Tibial nerve (tissue), 4 donors: Measurements from ENCODE around the gene C13orf46. TPM values are rescaled to one million over a fixed set of nuclear protein-coding genes. Genes with fewer than 3 reads are reported as not detected.

Experiments
- DNase-seq, 2 donors: peaks; one replicate each; pipeline ENCODE4 v3.0.0-alpha.2; 2019; ENCODE audit warnings: low spot score in 2 of 2
- H3K27ac ChIP-seq, 4 donors: fragments of 200-600 bp; sonication (generic) in 3 of 4; one replicate each; pipeline ENCODE4 v1.5.1; 2017 to 2019; ENCODE audit warnings: mild to moderate bottlenecking in 1 of 4
- H3K27me3 ChIP-seq, 2 donors: fragments of 200-600 bp; sonication (generic) in 1 of 2; one replicate each; pipeline versions ENCODE4 v1.5.1 to v1.6.0; 2017 to 2019
- H3K36me3 ChIP-seq, 3 donors: fragments of 200-600 bp; sonication (generic); one replicate each; pipeline ENCODE4 v1.5.1; 2018 to 2019
- H3K4me1 ChIP-seq, 4 donors: fragments of 200-600 bp; sonication (generic) in 3 of 4; one replicate each; pipeline ENCODE4 v1.5.1; 2017 to 2019
- H3K4me3 ChIP-seq, 4 donors: fragments of 200-600 bp; sonication (generic) in 3 of 4; one replicate each; pipeline ENCODE4 v1.5.1; 2017 to 2019; ENCODE audit warnings: mild to moderate bottlenecking in 1 of 4, moderate library complexity in 1 of 4
- H3K9me3 ChIP-seq, 4 donors: fragments of 200-600 bp; sonication (generic) in 3 of 4; one replicate each; pipeline ENCODE4 v1.5.1; 2017 to 2019
- EP300 ChIP-seq, 2 donors: sonication (generic); formaldehyde crosslinking; IDR thresholded peaks; one replicate each; pipeline ENCODE4 v1.6.1; 2017; ENCODE audit warnings: antibody characterized with exemption in 2 of 2, mild to moderate bottlenecking in 1 of 2
- POLR2A ChIP-seq, 2 donors: fragments of 450-650 bp; IDR thresholded peaks; one replicate each; pipeline ENCODE4 v1.6.1; 2017; ENCODE audit warnings: antibody characterized with exemption in 2 of 2, mild to moderate bottlenecking in 2 of 2, moderate library complexity in 2 of 2
- WGBS, 2 donors: methylation state at CpG; one replicate each; pipeline ENCODE4 v1.1.5; 2018; 5-methylcytosine and 5-hydroxymethylcytosine counted together
- total RNA-seq, 4 donors: library from RNA; depleted of rRNA; stranded (reverse); fragments of >200 nt; gene quantifications; one replicate each; pipeline ENCODE4 v1.1.0, GENCODE V29; 2016
- TF ChIP-seq, protein P1 (sequence below), 5 experiments: fragments of 200-600 bp in 3 of 5; fragments of 450-650 bp in 2 of 5; sonication (generic) in 3 of 5; IDR thresholded peaks; one replicate each; pipeline ENCODE4 v1.5.1; 2016 to 2019; ENCODE audit warnings: antibody characterized with exemption in 5 of 5, mild to moderate bottlenecking in 3 of 5, moderate library complexity in 2 of 5

The C13orf46 gene
- total RNA-seq, 4 donors from 2014 or later: 3.3 to 17.7 (median 4.1) TPM

DNA sequence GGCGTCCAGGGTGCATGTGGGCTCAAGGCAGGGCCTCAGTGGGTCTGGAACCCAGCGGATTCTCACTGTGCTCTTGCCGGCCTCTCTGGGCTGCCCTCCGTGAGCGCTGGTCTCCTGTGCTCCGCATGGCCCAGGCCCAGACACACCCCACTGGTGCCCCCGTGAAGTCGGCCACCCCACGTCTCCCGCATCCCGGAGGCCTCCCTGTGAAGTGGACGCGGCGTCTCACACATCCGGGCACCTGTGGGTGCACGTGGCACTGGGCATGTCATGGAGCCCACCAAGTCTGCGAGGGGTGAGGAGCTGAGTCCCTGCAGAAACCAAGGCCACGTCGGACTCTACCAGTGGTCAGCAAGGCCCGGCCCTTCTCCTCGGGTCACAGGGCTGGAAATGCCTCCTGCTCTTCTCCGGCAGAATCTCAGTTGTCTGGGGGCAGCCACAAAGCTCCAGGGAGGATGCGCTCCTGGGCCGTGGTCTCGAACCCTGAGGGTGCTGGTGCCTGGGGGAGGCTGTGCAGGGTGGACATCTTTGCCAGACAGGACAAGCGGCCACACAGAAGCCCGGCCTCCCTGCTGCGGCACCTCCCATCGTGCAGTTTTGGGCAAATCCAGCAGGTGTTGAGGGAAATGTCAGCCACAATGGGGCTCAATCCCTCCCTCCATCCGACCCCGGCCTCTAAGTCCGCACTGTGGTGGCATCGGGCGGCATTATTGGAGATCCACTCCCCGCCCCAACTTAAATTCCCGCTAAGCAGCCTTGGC is 2.2 kb downstream of the C13orf46 start:
- Histone ChIP-seq H3K36me3 (peaks cover 0 to 69% (median 0%) of the 10 kb centered on the region in 3 donors), H3K27me3 (no peaks in the 10 kb centered on the region), H3K4me3 (no peak overlapping the region), H3K9me3 (no peaks in the 10 kb centered on the region), H3K27ac (peak overlapping the region; percentile 45 to 89 (median 66)), H3K4me1 (peaks cover 0 to 57% (median 3%) of the 10 kb centered on the region in 4 donors)
- 93 to 97% methylated on average over 30 to 32 of the region's 36 CpGs for WGBS, 2 donors
- DNase-seq: no peak
- TF ChIP-seq EP300 (IDR thresholded peaks at IDR 0.05) (no peak), POLR2A (IDR thresholded peaks at IDR 0.05) (no peak)
- TF ChIP-seq, protein P1, sequence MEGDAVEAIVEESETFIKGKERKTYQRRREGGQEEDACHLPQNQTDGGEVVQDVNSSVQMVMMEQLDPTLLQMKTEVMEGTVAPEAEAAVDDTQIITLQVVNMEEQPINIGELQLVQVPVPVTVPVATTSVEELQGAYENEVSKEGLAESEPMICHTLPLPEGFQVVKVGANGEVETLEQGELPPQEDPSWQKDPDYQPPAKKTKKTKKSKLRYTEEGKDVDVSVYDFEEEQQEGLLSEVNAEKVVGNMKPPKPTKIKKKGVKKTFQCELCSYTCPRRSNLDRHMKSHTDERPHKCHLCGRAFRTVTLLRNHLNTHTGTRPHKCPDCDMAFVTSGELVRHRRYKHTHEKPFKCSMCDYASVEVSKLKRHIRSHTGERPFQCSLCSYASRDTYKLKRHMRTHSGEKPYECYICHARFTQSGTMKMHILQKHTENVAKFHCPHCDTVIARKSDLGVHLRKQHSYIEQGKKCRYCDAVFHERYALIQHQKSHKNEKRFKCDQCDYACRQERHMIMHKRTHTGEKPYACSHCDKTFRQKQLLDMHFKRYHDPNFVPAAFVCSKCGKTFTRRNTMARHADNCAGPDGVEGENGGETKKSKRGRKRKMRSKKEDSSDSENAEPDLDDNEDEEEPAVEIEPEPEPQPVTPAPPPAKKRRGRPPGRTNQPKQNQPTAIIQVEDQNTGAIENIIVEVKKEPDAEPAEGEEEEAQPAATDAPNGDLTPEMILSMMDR (IDR thresholded peaks at IDR 0.05): no peak

DNA sequence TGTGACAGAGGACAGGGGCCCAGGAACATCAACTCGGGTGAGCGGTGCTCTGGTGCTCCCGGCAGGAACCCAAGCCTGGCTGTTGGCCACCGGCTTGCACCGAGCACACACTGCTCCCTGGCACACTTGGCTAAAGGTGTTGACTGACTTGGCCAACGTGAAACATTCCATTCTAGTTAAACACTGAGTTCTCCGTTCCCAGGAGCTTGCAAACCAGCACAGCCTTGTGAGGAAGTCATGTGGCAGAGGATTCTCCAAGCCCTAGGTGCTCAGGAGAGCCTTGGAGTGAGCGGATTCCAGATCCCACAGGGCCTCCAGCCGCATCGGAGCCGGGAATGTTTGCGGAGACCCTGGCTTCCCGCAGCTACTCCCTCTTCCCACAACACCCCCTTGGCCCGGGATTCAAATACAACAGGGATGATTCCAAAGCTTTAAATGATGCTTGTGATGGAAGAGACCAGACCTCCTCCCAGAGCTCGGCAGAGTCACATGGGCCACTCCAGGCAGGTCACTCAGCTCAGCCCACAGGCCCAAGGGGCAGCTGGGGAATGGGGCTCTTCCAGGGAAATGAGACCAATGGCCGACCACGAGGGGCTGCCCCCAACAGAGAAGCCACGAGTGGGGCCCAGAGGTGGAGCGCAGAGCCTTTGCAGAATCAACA is 2.9 kb downstream of the C13orf46 start:
- WGBS, 2 donors: 74 to 77% methylated on average over 12 to 19 of the region's 19 CpGs
- peak in 1 of 2 donors; percentile 83 for TF ChIP-seq EP300 (IDR thresholded peaks at IDR 0.05)
- TF ChIP-seq, protein P1 (IDR thresholded peaks at IDR 0.05): no peak
- peak in 1 of 2 donors; percentile 55 for DNase-seq
- no peak overlapping the region for H3K4me3 ChIP-seq
- no peaks in the 10 kb centered on the region for H3K9me3 ChIP-seq
- no peaks in the 10 kb centered on the region for H3K27me3 ChIP-seq
- H3K4me1 ChIP-seq: peaks cover 0 to 54% (median 3%) of the 10 kb centered on the region in 4 donors
- H3K36me3 ChIP-seq: peaks cover 0 to 67% (median 0%) of the 10 kb centered on the region in 3 donors
- peak overlapping the region; percentile 45 to 89 (median 66) for H3K27ac ChIP-seq

DNA sequence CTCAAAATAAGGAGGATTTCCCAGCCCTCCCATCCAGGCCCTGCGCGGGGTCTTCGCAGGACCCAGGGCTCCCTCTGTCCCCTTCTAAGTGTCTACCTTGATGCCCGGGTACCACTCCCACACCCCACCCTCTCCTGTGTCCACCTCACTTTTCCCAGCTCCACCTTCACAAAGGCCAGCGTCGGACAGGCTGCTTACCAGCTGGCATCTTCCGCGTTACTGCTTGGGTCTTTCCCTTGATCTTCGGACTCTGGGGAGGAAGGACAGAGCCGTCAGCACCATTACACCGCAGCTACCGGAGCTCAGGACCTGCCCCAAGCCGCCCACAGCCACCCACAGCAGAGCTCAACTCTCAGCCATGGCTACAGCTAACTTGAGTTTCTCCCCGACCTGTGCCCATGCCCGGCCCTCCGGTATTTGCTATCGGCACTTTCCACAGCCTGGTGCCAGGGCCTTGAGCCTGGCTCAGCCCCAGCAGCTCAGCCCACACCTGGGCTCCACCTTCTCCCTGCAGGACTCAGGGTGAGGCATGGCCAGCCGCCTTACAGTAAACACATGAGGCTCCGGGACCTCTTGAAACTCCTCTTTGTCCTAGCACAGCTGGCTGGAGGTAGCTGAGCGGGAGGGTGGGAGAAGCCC is 3.8 kb downstream of the C13orf46 start:
- DNase-seq: no peak
- peak overlapping the region in 3 of 4 donors; percentile 34 to 89 (median 36) for H3K27ac ChIP-seq
- H3K4me1 ChIP-seq: peaks cover 0 to 46% (median 3%) of the 10 kb centered on the region in 4 donors
- H3K9me3 ChIP-seq: no peaks in the 10 kb centered on the region
- TF ChIP-seq POLR2A (IDR thresholded peaks at IDR 0.05) (no peak), EP300 (IDR thresholded peaks at IDR 0.05) (no peak)
- TF ChIP-seq, protein P1 (IDR thresholded peaks at IDR 0.05): no peak
- WGBS, 2 donors: 88 to 90% methylated on average over 19 to 20 of the region's 20 CpGs
- H3K27me3 ChIP-seq: no peaks in the 10 kb centered on the region
- H3K4me3 ChIP-seq: no peak overlapping the region
- peaks cover 0 to 59% (median 0%) of the 10 kb centered on the region in 3 donors for H3K36me3 ChIP-seq

DNA sequence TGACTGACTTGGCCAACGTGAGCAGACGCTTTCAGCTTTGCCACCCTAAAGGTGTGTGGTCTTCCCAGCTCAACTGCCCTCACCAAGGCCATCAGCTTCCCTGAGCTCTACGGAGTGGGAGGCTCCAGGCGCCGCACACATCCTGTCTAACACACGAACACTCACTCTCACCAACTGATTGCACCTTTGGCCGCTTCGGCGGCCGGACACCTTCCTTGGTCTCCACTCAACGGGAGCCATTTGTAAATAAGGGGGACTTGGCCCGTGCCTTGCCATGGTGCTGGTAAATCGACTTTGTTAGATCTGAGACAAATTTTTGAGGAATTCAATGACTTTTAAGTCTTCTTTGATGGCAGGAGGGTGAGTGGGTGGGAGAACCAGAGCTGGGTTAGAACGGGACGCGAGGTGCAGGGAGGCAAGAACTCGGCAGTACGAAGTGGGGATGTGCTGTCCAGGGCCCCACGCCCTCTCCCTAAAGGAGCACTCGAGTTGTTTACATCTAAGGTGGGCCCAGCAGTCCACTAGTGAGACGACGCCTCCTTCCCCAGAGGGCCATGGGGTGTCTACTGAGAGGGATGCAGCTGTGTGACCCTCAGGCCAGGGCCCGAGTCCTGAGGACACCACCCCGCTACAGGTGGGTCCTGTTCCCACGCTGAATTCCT is 4.4 kb downstream of the C13orf46 start:
- Histone ChIP-seq H3K36me3 (peaks cover 0 to 52% (median 0%) of the 10 kb centered on the region in 3 donors), H3K27ac (peak overlapping the region in 1 of 4 donors; percentile 89), H3K27me3 (no peaks in the 10 kb centered on the region), H3K4me3 (no peak overlapping the region), H3K9me3 (no peaks in the 10 kb centered on the region), H3K4me1 (peaks cover 0 to 39% (median 3%) of the 10 kb centered on the region in 4 donors)
- peak in 1 of 2 donors; percentile 9 for DNase-seq
- TF ChIP-seq EP300 (IDR thresholded peaks at IDR 0.05): no peak
- no peak for TF ChIP-seq POLR2A (IDR thresholded peaks at IDR 0.05)
- TF ChIP-seq, protein P1 (IDR thresholded peaks at IDR 0.05): no peak
- whole genome bisulfite sequencing, 2 donors: 94 to 95% methylated on average over 24 to 25 of the region's 25 CpGs
